Mucosa of descending colon (tissue), 3 donors: ENCODE measurements around the gene OR6C4. TPM values are rescaled to one million over a fixed set of nuclear protein-coding genes. Genes with fewer than 3 reads are reported as not detected.
"Not testable (repeated sequence)": the region's sequence is repeated elsewhere in the genome, so short reads cannot be mapped to it uniquely, and the experiment has no call there.

Experiments used
- ATAC-seq: fragments of 200-7000 bp; cut with Tn5 transposase; one replicate; pipeline ENCODE4 v1.9.1; 2020; ENCODE audit warnings: mild to moderate bottlenecking, moderate library complexity
- DNase-seq, 3 donors: peaks; one replicate each; pipeline ENCODE4 v3.0.0-alpha.2; 2020
- H3K36me3 ChIP-seq: fragments of 200-600 bp; one replicate; pipeline ENCODE4 v1.8.0; 2021; ENCODE audit warnings: low read depth, mild to moderate bottlenecking
- H3K4me1 ChIP-seq: fragments of 200-600 bp; one replicate; pipeline ENCODE4 v1.8.0; 2021; ENCODE audit warnings: low read depth, mild to moderate bottlenecking
- H3K4me3 ChIP-seq: fragments of 200-600 bp; one replicate; pipeline ENCODE4 v1.8.0; 2021; ENCODE audit warnings: mild to moderate bottlenecking
- H3K9me3 ChIP-seq: fragments of 200-600 bp; one replicate; pipeline ENCODE4 v1.8.0; 2021; ENCODE audit warnings: mild to moderate bottlenecking
- CTCF ChIP-seq: fragments of 200-600 bp; IDR thresholded peaks from one replicate; pipeline ENCODE4 v1.8.0; 2022; ENCODE audit warnings: antibody characterized with exemption, mild to moderate bottlenecking
- intact Hi-C, 2 donors: fragments of 100-400 bp; cut with DNase I in 1 of 2; cut with micrococcal nuclease in 1 of 2; formaldehyde crosslinking; loops; one replicate each; pipeline versions ENCODE4 v1.11.0 to v1.11.1; 2022; cut with DNase I, micrococcal nuclease
- long read RNA-seq, 2 donors: library from polyadenylated mRNA; unstranded; transcript quantifications; one replicate each; pipeline ENCODE4 v2.0.0, GENCODE V29; 2019 to 2021
- total RNA-seq, 3 donors: library from RNA; stranded (reverse); fragmentation: NEBNext Ultra II Directional in 2 of 3; extraction: Animal tissue kit (Norgen Biotek cat#: 25700) in 2 of 3; gene quantifications; one replicate each; pipeline versions ENCODE4 v1.2.1 to v1.2.4, GENCODE V29; 2021 to 2023
- donor health status: DM: no; HTN: no; CAD: no; lungs with moderate emphysema.
- donor health status: DM: no; HTN: no; CAD: no.
- donor health status: DM: no; HTN: yes; CAD: no.

The OR6C4 gene
- not detected for total RNA-seq
- long read RNA-seq, donor 1: 0 reads
- long read RNA-seq, donor 2: 0 reads

GRCh38 chr12:55549302-55549701 lies at the start of gene OR6C4:
OR6C4 (plus strand) TSS chr12:55549602; CDS start chr12:55551227, 1,625 bp downstream.
- peaks cover 4% of the 10 kb centered on the region for H3K9me3 ChIP-seq
- DNase-seq: no peak
- ATAC-seq: no peak
- no peaks in the 10 kb centered on the region for H3K4me1 ChIP-seq
- no peak within 1 kb of the TSS for H3K4me3 ChIP-seq
- no peak for TF ChIP-seq CTCF
- intact Hi-C loops: no loop called here
- no peaks in the 10 kb centered on the region for H3K36me3 ChIP-seq

- TF ChIP-seq CTCF: no peak
- Histone ChIP-seq H3K4me3 (no peak overlapping the region), H3K4me1 (peaks cover 3% of the 10 kb centered on the region), H3K9me3 (no peaks in the 10 kb centered on the region), H3K36me3 (no peaks in the 10 kb centered on the region)
- intact Hi-C loops: no loop called here
- ATAC-seq: peak; percentile 96
- DNase-seq: peak in 1 of 3 donors; percentile 12
Measured at GRCh38 chr12:55499810-55500252, 49.6 kb upstream of the OR6C4 start.

GRCh38 chr12:55501601-55502000 lies 47.8 kb upstream of the OR6C4 start:
- ATAC-seq: no peak
- no peaks in the 10 kb centered on the region for H3K9me3 ChIP-seq

GRCh38 chr12:55515696-55516095 lies 33.7 kb upstream of the OR6C4 start:
- intact Hi-C loops: no loop called here
- no peak for ATAC-seq
- H3K4me3 ChIP-seq: no peak overlapping the region
- no peaks in the 10 kb centered on the region for H3K9me3 ChIP-seq
- H3K4me1 ChIP-seq: no peaks in the 10 kb centered on the region
- DNase-seq: peak in 1 of 3 donors; percentile 3
- H3K36me3 ChIP-seq: no peaks in the 10 kb centered on the region
- TF ChIP-seq CTCF: no peak

More at GRCh38 chr12:55501601-55502000, 47.8 kb upstream of the OR6C4 start:
- no peak overlapping the region for H3K4me3 ChIP-seq
- peaks cover 3% of the 10 kb centered on the region for H3K4me1 ChIP-seq
- H3K36me3 ChIP-seq: no peaks in the 10 kb centered on the region
- no peak for TF ChIP-seq CTCF
- DNase-seq: no peak
- intact Hi-C loops: no loop called here

- ATAC-seq (no peak), DNase-seq (no peak)
- intact Hi-C loops: no loop called here
- H3K4me3 ChIP-seq: no peak overlapping the region
- peaks cover 2% of the 10 kb centered on the region for H3K9me3 ChIP-seq
- TF ChIP-seq CTCF: no peak
- H3K36me3 ChIP-seq: no peaks in the 10 kb centered on the region
- no peaks in the 10 kb centered on the region for H3K4me1 ChIP-seq
Measured at GRCh38 chr12:55516391-55516790, 33.0 kb upstream of the OR6C4 start.

GRCh38 chr12:55548235-55548634 lies 1.2 kb upstream of the OR6C4 start:
- intact Hi-C loops, H3K36me3 ChIP-seq, DNase-seq, H3K4me3 ChIP-seq, H3K4me1 ChIP-seq, H3K9me3 ChIP-seq, ATAC-seq: not testable (repeated sequence)
